ENCODE measurements around the gene NCAPD3.
"Not testable (repeated sequence)": the region's sequence is repeated elsewhere in the genome, so short reads cannot be mapped to it uniquely, and the experiment has no call there.

NCAPD3 gene

GRCh38 chr11:134188092-134188491 lies 35.7 kb downstream of the NCAPD3 start:
- not testable (repeated sequence) for H3K27me3 ChIP-seq (ENCODE audit: control insufficient read depth in 3 of 3, insufficient read depth in 3 of 3, low read depth in 1 of 3, low read length in 3 of 3); H3K23ac ChIP-seq (ENCODE audit: low read depth, low read length, poor library complexity); H2BK5ac ChIP-seq (ENCODE audit: low read length); DNase-seq (ENCODE audit: low spot score); H3K4me3 ChIP-seq (ENCODE audit: low read length in 2 of 2); H3K27ac ChIP-seq (replicated peaks; ENCODE audit: low read length); H3K4ac ChIP-seq (ENCODE audit: low read length); H4K91ac ChIP-seq (ENCODE audit: low read depth, low read length, poor library complexity); H3K4me2 ChIP-seq (ENCODE audit: insufficient read depth, low read length, poor library complexity, severe bottlenecking); H2AFZ ChIP-seq (ENCODE audit: low read length); H3K14ac ChIP-seq (ENCODE audit: low read length); H3K18ac ChIP-seq (ENCODE audit: low read length); H2BK15ac ChIP-seq (ENCODE audit: low read length); H3K79me1 ChIP-seq (ENCODE audit: low read depth, low read length); H4K8ac ChIP-seq (ENCODE audit: low read depth, low read length); H3K9ac ChIP-seq (ENCODE audit: low read depth, low read length, poor library complexity); H2AK5ac ChIP-seq (ENCODE audit: low read depth, low read length); H2BK120ac ChIP-seq (ENCODE audit: low read depth, low read length); H2BK12ac ChIP-seq (ENCODE audit: low read length); H3K4me1 ChIP-seq (ENCODE audit: control insufficient read depth in 2 of 2, insufficient read depth in 1 of 2, low read depth in 1 of 2, low read length in 2 of 2)
- Histone ChIP-seq H3K9me3 (replicated peaks in 1 of 2; ENCODE audit: control insufficient read depth in 2 of 2, insufficient read depth in 1 of 2, low read depth in 1 of 2, low read length in 2 of 2) (peaks cover 2 to 13% of the 10 kb centered on the region in 2 donors), H3K36me3 (replicated peaks in 1 of 2; ENCODE audit: control insufficient read depth in 2 of 2, insufficient read depth in 2 of 2, low read length in 2 of 2) (peaks cover 31 to 100% of the 10 kb centered on the region in 2 donors)
- WGBS, 2 donors (ENCODE audit: extremely low coverage in 2 of 2, insufficient read length in 2 of 2, insufficient replicate concordance in 1 of 2): no CpG with 5 or more reads among the region's 8 CpGs

- Histone ChIP-seq H2AK5ac (ENCODE audit: low read depth, low read length) (no peak overlapping the region), H3K9me3 (replicated peaks in 1 of 2; ENCODE audit: control insufficient read depth in 2 of 2, insufficient read depth in 1 of 2, low read depth in 1 of 2, low read length in 2 of 2) (no peaks in the 10 kb centered on the region), H4K8ac (ENCODE audit: low read depth, low read length) (no peak overlapping the region), H3K4me3 (ENCODE audit: low read length in 2 of 2) (no peak overlapping the region), H3K9ac (ENCODE audit: low read depth, low read length, poor library complexity) (no peak overlapping the region), H3K4me1 (ENCODE audit: control insufficient read depth in 2 of 2, insufficient read depth in 1 of 2, low read depth in 1 of 2, low read length in 2 of 2) (no peaks in the 10 kb centered on the region), H3K4me2 (ENCODE audit: insufficient read depth, low read length, poor library complexity, severe bottlenecking) (no peak overlapping the region), H2BK15ac (ENCODE audit: low read length) (no peak overlapping the region), H2AFZ (ENCODE audit: low read length) (no peak overlapping the region), H3K18ac (ENCODE audit: low read length) (no peak overlapping the region), H3K14ac (ENCODE audit: low read length) (no peak overlapping the region), H2BK12ac (ENCODE audit: low read length) (no peak overlapping the region), H2BK120ac (ENCODE audit: low read depth, low read length) (no peak overlapping the region), H2BK5ac (ENCODE audit: low read length) (no peak overlapping the region), H3K36me3 (replicated peaks in 1 of 2; ENCODE audit: control insufficient read depth in 2 of 2, insufficient read depth in 2 of 2, low read length in 2 of 2) (peaks cover 25 to 99% of the 10 kb centered on the region in 2 donors), H3K23ac (ENCODE audit: low read depth, low read length, poor library complexity) (no peak overlapping the region), H3K4ac (ENCODE audit: low read length) (no peak overlapping the region), H3K79me1 (ENCODE audit: low read depth, low read length) (peaks cover 1% of the 10 kb centered on the region), H3K27me3 (ENCODE audit: control insufficient read depth in 3 of 3, insufficient read depth in 3 of 3, low read depth in 1 of 3, low read length in 3 of 3) (no peaks in the 10 kb centered on the region), H3K27ac (replicated peaks; ENCODE audit: low read length) (no peak overlapping the region), H4K91ac (ENCODE audit: low read depth, low read length, poor library complexity) (no peak overlapping the region)
- WGBS, 2 donors (ENCODE audit: extremely low coverage in 2 of 2, insufficient read length in 2 of 2, insufficient replicate concordance in 1 of 2): no CpG with 5 or more reads among the region's 4 CpGs
- DNase-seq (ENCODE audit: low spot score): no peak
Observed at GRCh38 chr11:134181707-134182106, 42.1 kb downstream of the NCAPD3 start.

- Histone ChIP-seq H3K27me3 (ENCODE audit: control insufficient read depth in 3 of 3, insufficient read depth in 3 of 3, low read depth in 1 of 3, low read length in 3 of 3) (no peaks in the 10 kb centered on the region), H3K14ac (ENCODE audit: low read length) (no peak overlapping the region), H3K9ac (ENCODE audit: low read depth, low read length, poor library complexity) (no peak overlapping the region), H3K4ac (ENCODE audit: low read length) (no peak overlapping the region), H2BK5ac (ENCODE audit: low read length) (no peak overlapping the region), H3K4me2 (ENCODE audit: insufficient read depth, low read length, poor library complexity, severe bottlenecking) (no peak overlapping the region), H3K36me3 (replicated peaks in 1 of 2; ENCODE audit: control insufficient read depth in 2 of 2, insufficient read depth in 2 of 2, low read length in 2 of 2) (peaks cover 35 to 98% of the 10 kb centered on the region in 2 donors), H2BK15ac (ENCODE audit: low read length) (no peak overlapping the region), H4K8ac (ENCODE audit: low read depth, low read length) (no peak overlapping the region), H3K4me1 (ENCODE audit: control insufficient read depth in 2 of 2, insufficient read depth in 1 of 2, low read depth in 1 of 2, low read length in 2 of 2) (no peaks in the 10 kb centered on the region), H2AK5ac (ENCODE audit: low read depth, low read length) (no peak overlapping the region), H3K9me3 (replicated peaks in 1 of 2; ENCODE audit: control insufficient read depth in 2 of 2, insufficient read depth in 1 of 2, low read depth in 1 of 2, low read length in 2 of 2) (peaks cover 0 to 2% of the 10 kb centered on the region in 2 donors), H2BK120ac (ENCODE audit: low read depth, low read length) (no peak overlapping the region), H3K23ac (ENCODE audit: low read depth, low read length, poor library complexity) (no peak overlapping the region), H4K91ac (ENCODE audit: low read depth, low read length, poor library complexity) (no peak overlapping the region), H3K27ac (replicated peaks; ENCODE audit: low read length) (no peak overlapping the region), H3K79me1 (ENCODE audit: low read depth, low read length) (peaks cover 1% of the 10 kb centered on the region), H3K18ac (ENCODE audit: low read length) (no peak overlapping the region), H3K4me3 (ENCODE audit: low read length in 2 of 2) (no peak overlapping the region), H2AFZ (ENCODE audit: low read length) (no peak overlapping the region), H2BK12ac (ENCODE audit: low read length) (peak overlapping the region; percentile 50)
- DNase-seq (ENCODE audit: low spot score): no peak
- WGBS, 2 donors (ENCODE audit: extremely low coverage in 2 of 2, insufficient read length in 2 of 2, insufficient replicate concordance in 1 of 2): no CpG with 5 or more reads among the region's 5 CpGs
Observed at GRCh38 chr11:134178032-134178674, 45.6 kb downstream of the NCAPD3 start.

- Histone ChIP-seq H3K4me1 (ENCODE audit: control insufficient read depth in 2 of 2, insufficient read depth in 1 of 2, low read depth in 1 of 2, low read length in 2 of 2) (no peaks in the 10 kb centered on the region), H2BK5ac (ENCODE audit: low read length) (no peak overlapping the region), H3K27ac (replicated peaks; ENCODE audit: low read length) (no peak overlapping the region), H3K9me3 (replicated peaks in 1 of 2; ENCODE audit: control insufficient read depth in 2 of 2, insufficient read depth in 1 of 2, low read depth in 1 of 2, low read length in 2 of 2) (peaks cover 0 to 16% of the 10 kb centered on the region in 2 donors), H2BK12ac (ENCODE audit: low read length) (no peak overlapping the region), H3K14ac (ENCODE audit: low read length) (no peak overlapping the region), H4K8ac (ENCODE audit: low read depth, low read length) (no peak overlapping the region), H4K91ac (ENCODE audit: low read depth, low read length, poor library complexity) (no peak overlapping the region), H3K23ac (ENCODE audit: low read depth, low read length, poor library complexity) (no peak overlapping the region), H3K9ac (ENCODE audit: low read depth, low read length, poor library complexity) (no peak overlapping the region), H2BK120ac (ENCODE audit: low read depth, low read length) (no peak overlapping the region), H2AFZ (ENCODE audit: low read length) (no peak overlapping the region), H3K4me3 (ENCODE audit: low read length in 2 of 2) (no peak overlapping the region), H3K79me1 (ENCODE audit: low read depth, low read length) (peaks cover 3% of the 10 kb centered on the region), H3K18ac (ENCODE audit: low read length) (no peak overlapping the region), H2BK15ac (ENCODE audit: low read length) (no peak overlapping the region), H3K4ac (ENCODE audit: low read length) (no peak overlapping the region), H3K36me3 (replicated peaks in 1 of 2; ENCODE audit: control insufficient read depth in 2 of 2, insufficient read depth in 2 of 2, low read length in 2 of 2) (peaks cover 46 to 98% of the 10 kb centered on the region in 2 donors), H2AK5ac (ENCODE audit: low read depth, low read length) (no peak overlapping the region), H3K4me2 (ENCODE audit: insufficient read depth, low read length, poor library complexity, severe bottlenecking) (no peak overlapping the region), H3K27me3 (ENCODE audit: control insufficient read depth in 3 of 3, insufficient read depth in 3 of 3, low read depth in 1 of 3, low read length in 3 of 3) (no peaks in the 10 kb centered on the region)
- DNase-seq (ENCODE audit: low spot score): no peak
- no CpG with 5 or more reads among the region's 13 CpGs for WGBS, 2 donors (ENCODE audit: extremely low coverage in 2 of 2, insufficient read length in 2 of 2, insufficient replicate concordance in 1 of 2)
Observed at GRCh38 chr11:134176284-134176683, 47.5 kb downstream of the NCAPD3 start.

Data from neuronal stem cell (in vitro differentiated cells).